ENCODE results near the gene DAGLB. TPM values are rescaled to one million over a fixed set of nuclear protein-coding genes. Genes with fewer than 3 reads are reported as not detected.

DAGLB gene
- total and polyA plus RNA-seq, 10 of the 15 experiments (the other 5 are each of a cell fraction or from before 2014, with no cell fraction given), result 1.2 to 13.3 (median 10.1) TPM

GRCh38 chr7:6487184-6487545, 39.4 kb upstream of the DAGLB start:
- TF ChIP-seq TCF12 (IDR thresholded peaks at IDR 0.05; ENCODE audit: low read depth, low read length), result no peak
- intact Hi-C loops (cut with micrococcal nuclease; ENCODE audit: unreplicated experiment) (no loop called here), in situ Hi-C loops (cut with MboI) (no loop called here)
- H4K20me1 ChIP-seq (ENCODE audit: control insufficient read depth, insufficient read depth), result no peaks in the 10 kb centered on the region; the same call in 1 of the 2 replicates
- no peak overlapping the region for H3K4me3 ChIP-seq
- ChIA-PET SMC1A (ENCODE audit: uncharacterized antibody, unreplicated experiment) (no interaction called here), CTCF (no interaction called here), POLR2A (no interaction called here), RAD21 (ENCODE audit: unreplicated experiment) (no interaction called here)
- 97% methylated on average over 4 of the region's 4 CpGs for WGBS (ENCODE audit: insufficient coverage, insufficient replicate concordance, low lambda C conversion rate, missing lambda C conversion rate)
- no peak overlapping the region for H3K27ac ChIP-seq (ENCODE audit: control insufficient read depth, insufficient read depth)
- ATAC-seq (no peak), DNase-seq (ENCODE audit: low read depth, low spot score) (no peak), FAIRE-seq (no peak)
- H3K4me1 ChIP-seq (ENCODE audit: control insufficient read depth, insufficient read depth, low read length), result peaks cover 3% of the 10 kb centered on the region
- no TSS peak for BruUV-seq (replicated peaks)
- peaks cover 0 to 3% of the 10 kb centered on the region in 2 experiments; a peak in 1 of 4 replicates for H3K36me3 ChIP-seq (ENCODE audit: control insufficient read depth in 2 of 2, insufficient read depth in 2 of 2, low read length in 1 of 2)
- H3K9me3 ChIP-seq (replicated peaks; ENCODE audit: control insufficient read depth, insufficient read depth, low read length), result no peaks in the 10 kb centered on the region; the same call in 1 of the 3 replicates
- H3K9ac ChIP-seq (ENCODE audit: control insufficient read depth, insufficient read depth, low read length), result no peak overlapping the region
- H3K4me2 ChIP-seq (ENCODE audit: control insufficient read depth, insufficient read depth), result no peak overlapping the region
- no peaks in the 10 kb centered on the region for H3K27me3 ChIP-seq (replicated peaks in 1 of 2; ENCODE audit: control insufficient read depth in 2 of 2, insufficient read depth in 2 of 2, low read length in 1 of 2)
- H2AFZ ChIP-seq (ENCODE audit: control insufficient read depth, low read depth, low read length), result no peak overlapping the region
- H3K79me2 ChIP-seq (ENCODE audit: control insufficient read depth, insufficient read depth, low read length), result peaks cover 18% of the 10 kb centered on the region

GRCh38 chr7:6486438-6487183, 38.9 kb upstream of the DAGLB start:
- H3K9me3 ChIP-seq (replicated peaks; ENCODE audit: control insufficient read depth, insufficient read depth, low read length), result no peaks in the 10 kb centered on the region; the same call in 1 of the 3 replicates
- H3K27ac ChIP-seq (ENCODE audit: control insufficient read depth, insufficient read depth), result no peak overlapping the region
- peaks cover 22% of the 10 kb centered on the region for H3K79me2 ChIP-seq (ENCODE audit: control insufficient read depth, insufficient read depth, low read length)
- POLR2A ChIA-PET, result no interaction called here
- 82% methylated on average over 19 of the region's 19 CpGs for WGBS (ENCODE audit: insufficient coverage, insufficient replicate concordance, low lambda C conversion rate, missing lambda C conversion rate)
- no TSS peak for BruUV-seq (replicated peaks)
- CTCF ChIA-PET, result interaction anchor here (0.6 kb wide), 1 partner anchor 29 kb away, joined by 3 read pairs; no protein-coding TSS in a partner anchor
- RAD21 ChIA-PET (ENCODE audit: unreplicated experiment), result no interaction called here
- H3K27me3 ChIP-seq (replicated peaks in 1 of 2; ENCODE audit: control insufficient read depth in 2 of 2, insufficient read depth in 2 of 2, low read length in 1 of 2), result no peaks in the 10 kb centered on the region
- no peak overlapping the region for H3K4me2 ChIP-seq (ENCODE audit: control insufficient read depth, insufficient read depth)
- peaks cover 0 to 3% of the 10 kb centered on the region in 2 experiments; a peak in 1 of 4 replicates for H3K36me3 ChIP-seq (ENCODE audit: control insufficient read depth in 2 of 2, insufficient read depth in 2 of 2, low read length in 1 of 2)
- H3K4me1 ChIP-seq (ENCODE audit: control insufficient read depth, insufficient read depth, low read length), result peaks cover 4% of the 10 kb centered on the region
- DNase-seq (ENCODE audit: low read depth, low spot score) (no peak), FAIRE-seq (no peak), ATAC-seq (no peak)
- TF ChIP-seq ZZZ3 (IDR thresholded peaks at IDR 0.05; ENCODE audit: control insufficient read depth, insufficient read length, low read depth), result no peak
- no peak for TF ChIP-seq YBX1 (IDR thresholded peaks at IDR 0.05)
- TF ChIP-seq IRF3 (IDR thresholded peaks at IDR 0.05), result no peak
- TF ChIP-seq CREB1 (IDR thresholded peaks at IDR 0.05; ENCODE audit: low read depth), result no peak
- TF ChIP-seq RAD51 (IDR thresholded peaks at IDR 0.05), result no peak
- TF ChIP-seq RAD21 (IDR thresholded peaks at IDR 0.05; ENCODE audit: insufficient read depth, low read depth, low read length), result no peak
- TF ChIP-seq ZNF207 (IDR thresholded peaks at IDR 0.05; ENCODE audit: borderline replicate concordance), result no peak
- TF ChIP-seq SMC3 (IDR thresholded peaks at IDR 0.05; ENCODE audit: borderline replicate concordance, low read length), result no peak
- TF ChIP-seq, protein P1, sequence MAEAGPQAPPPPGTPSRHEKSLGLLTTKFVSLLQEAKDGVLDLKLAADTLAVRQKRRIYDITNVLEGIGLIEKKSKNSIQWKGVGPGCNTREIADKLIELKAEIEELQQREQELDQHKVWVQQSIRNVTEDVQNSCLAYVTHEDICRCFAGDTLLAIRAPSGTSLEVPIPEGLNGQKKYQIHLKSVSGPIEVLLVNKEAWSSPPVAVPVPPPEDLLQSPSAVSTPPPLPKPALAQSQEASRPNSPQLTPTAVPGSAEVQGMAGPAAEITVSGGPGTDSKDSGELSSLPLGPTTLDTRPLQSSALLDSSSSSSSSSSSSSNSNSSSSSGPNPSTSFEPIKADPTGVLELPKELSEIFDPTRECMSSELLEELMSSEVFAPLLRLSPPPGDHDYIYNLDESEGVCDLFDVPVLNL (IDR thresholded peaks at IDR 0.05; ENCODE audit: low read depth, low read length), result no peak
- H2AFZ ChIP-seq (ENCODE audit: control insufficient read depth, low read depth, low read length), result no peak overlapping the region
- intact Hi-C loops (cut with micrococcal nuclease; ENCODE audit: unreplicated experiment), result no loop called here
- SMC1A ChIA-PET (ENCODE audit: uncharacterized antibody, unreplicated experiment), result no interaction called here
- no peaks in the 10 kb centered on the region; the same call in 1 of the 2 replicates for H4K20me1 ChIP-seq (ENCODE audit: control insufficient read depth, insufficient read depth)
- H3K9ac ChIP-seq (ENCODE audit: control insufficient read depth, insufficient read depth, low read length), result no peak overlapping the region
- in situ Hi-C loops (cut with MboI), result no loop called here
- H3K4me3 ChIP-seq, result no peak overlapping the region
